CD4-positive, alpha-beta memory T cell (primary cell): Measurements from ENCODE around the gene ZNF280D. TPM values are rescaled to one million over a fixed set of nuclear protein-coding genes. Genes with fewer than 3 reads are reported as not detected.
"Not testable (repeated sequence)": the region's sequence is repeated elsewhere in the genome, so short reads cannot be mapped to it uniquely, and the experiment has no call there.

Experiments used
- CTCF ChIA-PET: fragments of 350-600 bp; sonication (Branson Sonifier 250); formaldehyde crosslinking; loops from one replicate; lab custom pipeline; 2021; ENCODE audit warnings: inconsistent platforms; ENCODE audit not compliant: partially characterized antibody; lab: Charles Lee
- POLR2A ChIA-PET: fragments of 350-600 bp; sonication (Branson Sonifier 250); formaldehyde crosslinking; loops from one replicate; lab custom pipeline; 2021; ENCODE audit not compliant: partially characterized antibody; lab: Charles Lee
- DNase-seq, 5 donors: peaks; one replicate each; pipeline versions ENCODE4 v3.0.0 to v3.0.0-alpha.2; 2020 to 2022; ENCODE audit warnings: mixed read lengths in 1 of 5
- H3K27ac ChIP-seq: one replicate; pipeline ENCODE4 v1.7.0; 2013; ENCODE audit warnings: low read depth, low read length
- H3K27me3 ChIP-seq: 2 replicates; pipeline ENCODE4 v1.7.0; 2013; ENCODE audit warnings: mild to moderate bottlenecking, low read length, moderate library complexity; ENCODE audit not compliant: insufficient read depth
- H3K36me3 ChIP-seq: 2 replicates; pipeline ENCODE4 v1.7.0; 2013; ENCODE audit warnings: mild to moderate bottlenecking, low read length, moderate library complexity; ENCODE audit not compliant: insufficient read depth
- H3K4me1 ChIP-seq: 2 replicates; pipeline ENCODE4 v1.7.0; 2013; ENCODE audit warnings: mild to moderate bottlenecking, low read length, moderate library complexity; ENCODE audit not compliant: insufficient read depth
- H3K4me3 ChIP-seq, 2 donors: one replicate each; pipeline ENCODE4 v1.7.0; 2013; ENCODE audit warnings: low read length in 2 of 2, mild to moderate bottlenecking in 1 of 2
- H3K9me3 ChIP-seq, 2 donors: one replicate each; pipeline ENCODE4 v1.7.0; 2013; ENCODE audit warnings: low read length in 2 of 2, control low read depth in 1 of 2; ENCODE audit not compliant: control insufficient read depth in 1 of 2
- H3K27ac Mint-ChIP-seq, 7 donors: one replicate each; pipeline ENCODE4 v1.8.0; 2020 to 2021; ENCODE audit warnings: mixed read lengths in 7 of 7, mild to moderate bottlenecking in 6 of 7, inconsistent platforms in 3 of 7, moderate library complexity in 3 of 7
- H3K27me3 Mint-ChIP-seq, 2 donors: one replicate each; pipeline ENCODE4 v1.8.0; 2020 to 2021; ENCODE audit warnings: mixed read lengths in 2 of 2
- H3K36me3 Mint-ChIP-seq, 2 donors: one replicate each; pipeline ENCODE4 v1.8.0; 2020 to 2021; ENCODE audit warnings: mixed read lengths in 2 of 2, inconsistent platforms in 1 of 2, mild to moderate bottlenecking in 1 of 2
- H3K4me1 Mint-ChIP-seq, 4 donors: one replicate each; pipeline ENCODE4 v1.8.0; 2020 to 2021; ENCODE audit warnings: mixed read lengths in 4 of 4, mild to moderate bottlenecking in 1 of 4
- H3K4me3 Mint-ChIP-seq, 8 donors: one replicate each; pipeline ENCODE4 v1.8.0; 2020 to 2021; ENCODE audit warnings: mixed read lengths in 8 of 8, mild to moderate bottlenecking in 7 of 8, moderate library complexity in 6 of 8, inconsistent platforms in 3 of 8
- H3K9me3 Mint-ChIP-seq, 8 donors: one replicate each; pipeline ENCODE4 v1.8.0; 2020 to 2021; ENCODE audit warnings: mixed read lengths in 8 of 8, mild to moderate bottlenecking in 5 of 8, inconsistent platforms in 3 of 8, moderate library complexity in 1 of 8
- intact Hi-C: fragments of 100-400 bp; cut with micrococcal nuclease; formaldehyde crosslinking; loops from one replicate; pipeline ENCODE4 v1.15.1; 2023
- polyA plus RNA-seq, 2 donors: library from polyadenylated mRNA; unstranded; fragments of 300-500 nt; fragmentation: Illumina TruSeq; gene quantifications; one replicate each; pipeline ENCODE4 v1.2.3, GENCODE V29; 2021
- total RNA-seq, 2 experiments: library from RNA; stranded (reverse); gene quantifications; one replicate each; pipeline ENCODE4 v1.2.3, GENCODE V29; 2021

The ZNF280D gene
- total RNA-seq (10 to 100 TPM; 44.5 to 50.1 TPM), polyA plus RNA-seq (1 to 10 TPM; 4.1 to 7.9 TPM)

- Histone ChIP-seq H3K36me3 (no peaks in the 10 kb centered on the region), H3K27me3 (no peaks in the 10 kb centered on the region), H3K9me3 (no peaks in the 10 kb centered on the region), H3K27ac (peak within 1 kb of the TSS; percentile 73), H3K4me1 (peaks cover 40% of the 10 kb centered on the region), H3K4me3 (peak within 1 kb of the TSS; percentile 54 to 69)
- POLR2A ChIA-PET: interaction anchor here (0.9 to 2.6 kb wide), 11 partner anchors 8 to 975 kb away, joined by 3 to 13 read pairs (median 3); partner anchors contain the start of gene TCF12
- no peaks in the 10 kb centered on the region for H3K27me3 Mint-ChIP-seq
- peaks cover 28 to 42% (median 38%) of the 10 kb centered on the region in 4 donors for H3K4me1 Mint-ChIP-seq
- peaks cover 0 to 9% of the 10 kb centered on the region in 2 donors for H3K36me3 Mint-ChIP-seq
- intact Hi-C loops: loop anchor here (1.0 to 10.0 kb wide), 5 partner anchors 153 to 1329 kb away; partner anchors contain the start of genes CCPG1, PIERCE2, POLR2M and RFX7
- H3K27ac Mint-ChIP-seq: peak within 1 kb of the TSS; percentile 93 to 98 (median 96)
- peak within 1 kb of the TSS; percentile 92 to 98 (median 96) for H3K4me3 Mint-ChIP-seq
- peak; percentile 78 to 85 (median 82) for DNase-seq
- no peaks in the 10 kb centered on the region for H3K9me3 Mint-ChIP-seq
- CTCF ChIA-PET: interaction anchor here (1.1 kb wide), 1 partner anchor 13 kb away, joined by 3 read pairs; no protein-coding TSS in a partner anchor
Measured at GRCh38 chr15:56733136-56734012, at the start of gene ZNF280D. Gene ZNF280D (minus strand): TSS chr15:56733509. CDS start chr15:56707109, 26,400 bp downstream.

GRCh38 chr15:56782306-56782705 is 49.0 kb upstream of the ZNF280D start:
- no peak for DNase-seq
- Mint-ChIP-seq H3K27ac (no peak overlapping the region), H3K36me3 (peaks cover 0 to 5% of the 10 kb centered on the region in 2 donors), H3K9me3 (peaks cover 0 to 10% (median 0%) of the 10 kb centered on the region in 8 donors), H3K4me3 (no peak overlapping the region), H3K27me3 (peaks cover 0 to 10% of the 10 kb centered on the region in 2 donors), H3K4me1 (peaks cover 13 to 16% (median 14%) of the 10 kb centered on the region in 4 donors)
- H3K9me3 ChIP-seq: no peaks in the 10 kb centered on the region
- H3K27me3 ChIP-seq: no peaks in the 10 kb centered on the region
- CTCF ChIA-PET: no interaction called here
- no peak overlapping the region for H3K27ac ChIP-seq
- POLR2A ChIA-PET: no interaction called here
- H3K36me3 ChIP-seq: no peaks in the 10 kb centered on the region
- H3K4me3 ChIP-seq: no peak overlapping the region
- no peaks in the 10 kb centered on the region for H3K4me1 ChIP-seq
- intact Hi-C loops: no loop called here

GRCh38 chr15:56781666-56782065 is 48.4 kb upstream of the ZNF280D start:
- no peak for DNase-seq
- intact Hi-C loops: no loop called here
- Mint-ChIP-seq H3K36me3 (peaks cover 0 to 5% of the 10 kb centered on the region in 2 donors), H3K27me3 (peaks cover 0 to 11% of the 10 kb centered on the region in 2 donors), H3K4me1 (peaks cover 7 to 10% (median 8%) of the 10 kb centered on the region in 4 donors), H3K9me3 (peaks cover 0 to 10% (median 0%) of the 10 kb centered on the region in 8 donors), H3K27ac (no peak overlapping the region), H3K4me3 (no peak overlapping the region)
- Histone ChIP-seq H3K4me1 (no peaks in the 10 kb centered on the region), H3K27ac (no peak overlapping the region), H3K27me3 (no peaks in the 10 kb centered on the region), H3K9me3 (no peaks in the 10 kb centered on the region), H3K36me3 (no peaks in the 10 kb centered on the region), H3K4me3 (no peak overlapping the region)
- ChIA-PET POLR2A (no interaction called here), CTCF (no interaction called here)

GRCh38 chr15:56780102-56780725 is 46.9 kb upstream of the ZNF280D start:
- H3K4me1 ChIP-seq, H3K27ac ChIP-seq, H3K27me3 ChIP-seq, H3K36me3 Mint-ChIP-seq, POLR2A ChIA-PET, H3K9me3 ChIP-seq, H3K36me3 ChIP-seq, intact Hi-C loops, H3K4me1 Mint-ChIP-seq, H3K4me3 ChIP-seq: not testable (repeated sequence)
- CTCF ChIA-PET: interaction anchor here (1.0 kb wide), 1 partner anchor 10 kb away, joined by 3 read pairs; no protein-coding TSS in a partner anchor
- peak overlapping the region in 2 of 7 donors; percentile 2 to 39 for H3K27ac Mint-ChIP-seq
- H3K27me3 Mint-ChIP-seq: peaks cover 2 to 11% of the 10 kb centered on the region in 2 donors
- DNase-seq: peak in 2 of 5 donors; percentile 6 to 20
- H3K4me3 Mint-ChIP-seq: peak overlapping the region in 7 of 8 donors; percentile 2 to 77 (median 42)
- H3K9me3 Mint-ChIP-seq: peaks cover 0 to 10% (median 0%) of the 10 kb centered on the region in 8 donors

- H3K4me1 ChIP-seq, intact Hi-C loops, H3K27ac ChIP-seq, POLR2A ChIA-PET, DNase-seq, H3K27me3 ChIP-seq, H3K4me3 ChIP-seq, H3K4me3 Mint-ChIP-seq, H3K36me3 ChIP-seq, H3K27ac Mint-ChIP-seq, H3K4me1 Mint-ChIP-seq, CTCF ChIA-PET, H3K36me3 Mint-ChIP-seq, H3K9me3 ChIP-seq: not testable (repeated sequence)
- peaks cover 0 to 10% (median 0%) of the 10 kb centered on the region in 8 donors for H3K9me3 Mint-ChIP-seq
- peaks cover 4 to 15% of the 10 kb centered on the region in 2 donors for H3K27me3 Mint-ChIP-seq
Measured at GRCh38 chr15:56779449-56779848, 46.1 kb upstream of the ZNF280D start.

- Histone ChIP-seq H3K27me3 (no peaks in the 10 kb centered on the region), H3K27ac (no peak overlapping the region), H3K36me3 (no peaks in the 10 kb centered on the region), H3K4me1 (no peaks in the 10 kb centered on the region), H3K9me3 (no peaks in the 10 kb centered on the region), H3K4me3 (no peak overlapping the region)
- POLR2A ChIA-PET: no interaction called here
- DNase-seq: no peak
- Mint-ChIP-seq H3K27me3 (peaks cover 9 to 18% of the 10 kb centered on the region in 2 donors), H3K9me3 (peaks cover 0 to 10% (median 0%) of the 10 kb centered on the region in 8 donors), H3K4me3 (no peak overlapping the region), H3K27ac (no peak overlapping the region), H3K4me1 (peaks cover 4 to 7% (median 6%) of the 10 kb centered on the region in 4 donors), H3K36me3 (peaks cover 0 to 5% of the 10 kb centered on the region in 2 donors)
- intact Hi-C loops: no loop called here
- CTCF ChIA-PET: no interaction called here
Measured at GRCh38 chr15:56778761-56779160, 45.5 kb upstream of the ZNF280D start.

- H3K9me3 Mint-ChIP-seq: peaks cover 0 to 10% (median 0%) of the 10 kb centered on the region in 8 donors
- H3K4me3 Mint-ChIP-seq: no peak overlapping the region
- Histone ChIP-seq H3K27me3 (no peaks in the 10 kb centered on the region), H3K9me3 (no peaks in the 10 kb centered on the region), H3K36me3 (no peaks in the 10 kb centered on the region), H3K4me1 (no peaks in the 10 kb centered on the region), H3K4me3 (no peak overlapping the region), H3K27ac (no peak overlapping the region)
- no peak overlapping the region for H3K27ac Mint-ChIP-seq
- POLR2A ChIA-PET: no interaction called here
- CTCF ChIA-PET: no interaction called here
- peaks cover 0 to 5% of the 10 kb centered on the region in 2 donors for H3K36me3 Mint-ChIP-seq
- peaks cover 9 to 18% of the 10 kb centered on the region in 2 donors for H3K27me3 Mint-ChIP-seq
- peaks cover 4 to 7% (median 6%) of the 10 kb centered on the region in 4 donors for H3K4me1 Mint-ChIP-seq
- no peak for DNase-seq
- intact Hi-C loops: no loop called here
Measured at GRCh38 chr15:56776839-56777238, 43.5 kb upstream of the ZNF280D start.
